GM23338 (cell line): ENCODE measurements around the gene GMPR. TPM values are rescaled to one million over a fixed set of nuclear protein-coding genes. Genes with fewer than 3 reads are reported as not detected.

Source experiments
- ATAC-seq: fragments of 200-7000 bp; cut with Tn5 transposase; 3 replicates; pipeline ENCODE4 v1.9.1; 2020
- DNase-seq: peaks from one replicate; pipeline ENCODE4 v3.0.0-alpha.2; 2015; ENCODE audit warnings: low spot score
- H2AFZ ChIP-seq: fragments of 200-600 bp; sonication (generic); 2 replicates; pipeline ENCODE4 v1.8.0; 2016; ENCODE audit warnings: antibody characterized with exemption, mild to moderate bottlenecking, moderate library complexity
- H3F3A ChIP-seq: fragments of 200-600 bp; sonication (generic); replicated peaks from 2 replicates; pipeline ENCODE4 v1.8.0; 2017; ENCODE audit warnings: antibody characterized with exemption, mixed run types, low read depth
- H3K27ac ChIP-seq: fragments of 200-600 bp; sonication (generic); 2 replicates; pipeline ENCODE4 v1.6.1; 2016; ENCODE audit warnings: low read depth
- H3K27me3 ChIP-seq: fragments of 200-600 bp; sonication (generic); 2 replicates; pipeline ENCODE4 v1.8.0; 2016; ENCODE audit warnings: mild to moderate bottlenecking, mixed run types, moderate library complexity; ENCODE audit not compliant: insufficient read depth
- H3K36me3 ChIP-seq: fragments of 200-600 bp; sonication (generic); 2 replicates; pipeline ENCODE4 v1.8.0; 2016; ENCODE audit warnings: mild to moderate bottlenecking; ENCODE audit not compliant: insufficient read depth
- H3K4me1 ChIP-seq: fragments of 200-600 bp; sonication (generic); 2 replicates; pipeline ENCODE4 v1.8.0; 2016; ENCODE audit warnings: mild to moderate bottlenecking, moderate library complexity; ENCODE audit not compliant: insufficient read depth
- H3K4me2 ChIP-seq: fragments of 200-600 bp; sonication (generic); 2 replicates; pipeline ENCODE4 v1.7.1; 2017; ENCODE audit warnings: mixed run types
- H3K4me3 ChIP-seq: fragments of 200-600 bp; sonication (generic); 2 replicates; pipeline ENCODE4 v1.6.1; 2016; ENCODE audit warnings: mixed run types
- H3K79me2 ChIP-seq: fragments of 200-600 bp; sonication (generic); replicated peaks from 2 replicates; pipeline ENCODE4 v1.8.0; 2017; ENCODE audit warnings: mild to moderate bottlenecking; ENCODE audit not compliant: insufficient read depth
- H3K9me2 ChIP-seq: fragments of 200-600 bp; sonication (generic); 2 replicates; pipeline ENCODE4 v1.8.0; 2017; ENCODE audit not compliant: insufficient read depth
- H4K20me1 ChIP-seq: fragments of 200-600 bp; sonication (generic); replicated peaks from 2 replicates; pipeline ENCODE4 v1.8.0; 2017; ENCODE audit warnings: mild to moderate bottlenecking; ENCODE audit not compliant: insufficient read depth
- H3K27ac Mint-ChIP-seq: 2 replicates; pipeline ENCODE4 v1.8.0; 2020; ENCODE audit warnings: inconsistent platforms, mild to moderate bottlenecking, moderate library complexity, mixed read lengths
- H3K27me3 Mint-ChIP-seq: 3 replicates; pipeline ENCODE4 v1.8.0; 2022; ENCODE audit warnings: low read depth, mild to moderate bottlenecking, moderate library complexity, mixed read lengths, inconsistent platforms; ENCODE audit not compliant: insufficient read depth, poor library complexity
- H3K36me3 Mint-ChIP-seq: 3 replicates; pipeline ENCODE4 v1.8.0; 2021; ENCODE audit warnings: low read depth, mild to moderate bottlenecking, inconsistent platforms, moderate library complexity, mixed read lengths
- H3K4me1 Mint-ChIP-seq: 3 replicates; pipeline ENCODE4 v1.8.0; 2020; ENCODE audit warnings: mild to moderate bottlenecking, inconsistent platforms, mixed read lengths
- H3K4me3 Mint-ChIP-seq: 3 replicates; pipeline ENCODE4 v1.8.0; 2021; ENCODE audit warnings: moderate library complexity, mild to moderate bottlenecking, inconsistent platforms, mixed read lengths
- H3K9me3 Mint-ChIP-seq: 3 replicates; pipeline ENCODE4 v1.8.0; 2020; ENCODE audit warnings: moderate library complexity, mild to moderate bottlenecking, inconsistent platforms, mixed read lengths
- CREB1 ChIP-seq: fragments of 250-450 bp; sonication (Bioruptor Pico); IDR thresholded peaks from 2 replicates; pipeline ENCODE4 v1.5.0; 2020; ENCODE audit warnings: low read depth, mild to moderate bottlenecking, moderate library complexity
- EZH2phosphoT487 ChIP-seq: fragments of 200-600 bp; sonication (generic); IDR thresholded peaks from one replicate; pipeline ENCODE4 v1.8.1; 2018; ENCODE audit warnings: antibody characterized with exemption; ENCODE audit not compliant: unreplicated experiment
- NANOG ChIP-seq: IDR thresholded peaks from 2 replicates; pipeline ENCODE4 v1.6.1; 2016; ENCODE audit warnings: antibody characterized with exemption, borderline replicate concordance
- POLR2AphosphoS5 ChIP-seq: IDR thresholded peaks from 2 replicates; pipeline ENCODE4 v1.6.1; 2016; ENCODE audit warnings: antibody characterized with exemption, low read depth
- REST ChIP-seq: IDR thresholded peaks from one replicate; pipeline ENCODE4 v1.6.1; 2018; ENCODE audit warnings: antibody characterized with exemption; ENCODE audit not compliant: unreplicated experiment
- polyA plus RNA-seq: library from polyadenylated mRNA; unstranded; fragments of >200 nt; fragmentation: Nextera tagmentation; extraction: Ambion mirVana; gene quantifications from 2 replicates; pipeline ENCODE4 v1.2.1, GENCODE V29; 2016
- total RNA-seq: library from RNA; depleted of rRNA; stranded (reverse); fragments of >200 nt; shearing (Covaris generic); gene quantifications from 2 replicates; pipeline ENCODE4 v1.2.3, GENCODE V29; 2014
- TF ChIP-seq, protein P1 (sequence below): fragments of 250-450 bp; sonication (Bioruptor Pico); IDR thresholded peaks from 2 replicates; pipeline ENCODE4 v1.5.0; 2020; ENCODE audit warnings: mild to moderate bottlenecking, moderate library complexity
- TF ChIP-seq, protein P2 (sequence below), 2 experiments: fragments of 200-600 bp in 1 of 2; sonication (generic) in 1 of 2; conservative IDR thresholded peaks; 2 replicates each; pipeline versions ENCODE4 v1.5.1 to v1.6.1; 2016 to 2017; ENCODE audit warnings: antibody characterized with exemption in 2 of 2, low read depth in 2 of 2, mild to moderate bottlenecking in 2 of 2, moderate library complexity in 1 of 2

GMPR gene
- total and polyA plus RNA-seq, 2 experiments from 2014 or later = 0.23 to 0.35 TPM

- TF ChIP-seq, protein P1, sequence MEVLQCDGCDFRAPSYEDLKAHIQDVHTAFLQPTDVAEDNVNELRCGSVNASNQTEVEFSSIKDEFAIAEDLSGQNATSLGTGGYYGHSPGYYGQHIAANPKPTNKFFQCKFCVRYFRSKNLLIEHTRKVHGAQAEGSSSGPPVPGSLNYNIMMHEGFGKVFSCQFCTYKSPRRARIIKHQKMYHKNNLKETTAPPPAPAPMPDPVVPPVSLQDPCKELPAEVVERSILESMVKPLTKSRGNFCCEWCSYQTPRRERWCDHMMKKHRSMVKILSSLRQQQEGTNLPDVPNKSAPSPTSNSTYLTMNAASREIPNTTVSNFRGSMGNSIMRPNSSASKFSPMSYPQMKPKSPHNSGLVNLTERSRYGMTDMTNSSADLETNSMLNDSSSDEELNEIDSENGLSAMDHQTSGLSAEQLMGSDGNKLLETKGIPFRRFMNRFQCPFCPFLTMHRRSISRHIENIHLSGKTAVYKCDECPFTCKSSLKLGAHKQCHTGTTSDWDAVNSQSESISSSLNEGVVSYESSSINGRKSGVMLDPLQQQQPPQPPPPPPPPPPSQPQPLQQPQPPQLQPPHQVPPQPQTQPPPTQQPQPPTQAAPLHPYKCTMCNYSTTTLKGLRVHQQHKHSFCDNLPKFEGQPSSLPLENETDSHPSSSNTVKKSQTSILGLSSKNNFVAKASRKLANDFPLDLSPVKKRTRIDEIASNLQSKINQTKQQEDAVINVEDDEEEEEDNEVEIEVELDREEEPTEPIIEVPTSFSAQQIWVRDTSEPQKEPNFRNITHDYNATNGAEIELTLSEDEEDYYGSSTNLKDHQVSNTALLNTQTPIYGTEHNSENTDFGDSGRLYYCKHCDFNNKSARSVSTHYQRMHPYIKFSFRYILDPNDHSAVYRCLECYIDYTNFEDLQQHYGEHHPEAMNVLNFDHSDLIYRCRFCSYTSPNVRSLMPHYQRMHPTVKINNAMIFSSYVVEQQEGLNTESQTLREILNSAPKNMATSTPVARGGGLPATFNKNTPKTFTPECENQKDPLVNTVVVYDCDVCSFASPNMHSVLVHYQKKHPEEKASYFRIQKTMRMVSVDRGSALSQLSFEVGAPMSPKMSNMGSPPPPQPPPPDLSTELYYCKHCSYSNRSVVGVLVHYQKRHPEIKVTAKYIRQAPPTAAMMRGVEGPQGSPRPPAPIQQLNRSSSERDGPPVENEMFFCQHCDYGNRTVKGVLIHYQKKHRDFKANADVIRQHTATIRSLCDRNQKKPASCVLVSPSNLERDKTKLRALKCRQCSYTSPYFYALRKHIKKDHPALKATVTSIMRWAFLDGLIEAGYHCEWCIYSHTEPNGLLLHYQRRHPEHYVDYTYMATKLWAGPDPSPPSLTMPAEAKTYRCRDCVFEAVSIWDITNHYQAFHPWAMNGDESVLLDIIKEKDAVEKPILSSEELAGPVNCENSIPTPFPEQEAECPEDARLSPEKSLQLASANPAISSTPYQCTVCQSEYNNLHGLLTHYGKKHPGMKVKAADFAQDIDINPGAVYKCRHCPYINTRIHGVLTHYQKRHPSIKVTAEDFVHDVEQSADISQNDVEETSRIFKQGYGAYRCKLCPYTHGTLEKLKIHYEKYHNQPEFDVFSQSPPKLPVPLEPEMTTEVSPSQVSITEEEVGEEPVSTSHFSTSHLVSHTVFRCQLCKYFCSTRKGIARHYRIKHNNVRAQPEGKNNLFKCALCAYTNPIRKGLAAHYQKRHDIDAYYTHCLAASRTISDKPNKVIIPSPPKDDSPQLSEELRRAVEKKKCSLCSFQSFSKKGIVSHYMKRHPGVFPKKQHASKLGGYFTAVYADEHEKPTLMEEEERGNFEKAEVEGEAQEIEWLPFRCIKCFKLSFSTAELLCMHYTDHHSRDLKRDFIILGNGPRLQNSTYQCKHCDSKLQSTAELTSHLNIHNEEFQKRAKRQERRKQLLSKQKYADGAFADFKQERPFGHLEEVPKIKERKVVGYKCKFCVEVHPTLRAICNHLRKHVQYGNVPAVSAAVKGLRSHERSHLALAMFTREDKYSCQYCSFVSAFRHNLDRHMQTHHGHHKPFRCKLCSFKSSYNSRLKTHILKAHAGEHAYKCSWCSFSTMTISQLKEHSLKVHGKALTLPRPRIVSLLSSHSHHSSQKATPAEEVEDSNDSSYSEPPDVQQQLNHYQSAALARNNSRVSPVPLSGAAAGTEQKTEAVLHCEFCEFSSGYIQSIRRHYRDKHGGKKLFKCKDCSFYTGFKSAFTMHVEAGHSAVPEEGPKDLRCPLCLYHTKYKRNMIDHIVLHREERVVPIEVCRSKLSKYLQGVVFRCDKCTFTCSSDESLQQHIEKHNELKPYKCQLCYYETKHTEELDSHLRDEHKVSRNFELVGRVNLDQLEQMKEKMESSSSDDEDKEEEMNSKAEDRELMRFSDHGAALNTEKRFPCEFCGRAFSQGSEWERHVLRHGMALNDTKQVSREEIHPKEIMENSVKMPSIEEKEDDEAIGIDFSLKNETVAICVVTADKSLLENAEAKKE (CRISPR knock-in tag) = no peak
- TF ChIP-seq CREB1 (CRISPR knock-in tag) = no peak
- no peak for TF ChIP-seq NANOG
Measured at GRCh38 chr6:16337295-16337975, 99.0 kb downstream of the GMPR start (continued).

GRCh38 chr6:16338577-16339264, 100.3 kb downstream of the GMPR start:
- Mint-ChIP-seq H3K4me1 (peaks cover 11% of the 10 kb centered on the region; the same call in 2 of the 3 replicates), H3K27me3 (no peaks in the 10 kb centered on the region), H3K27ac (no peak overlapping the region), H3K4me3 (no peak overlapping the region), H3K36me3 (peaks cover 3% of the 10 kb centered on the region; the same call in 1 of the 3 replicates), H3K9me3 (no peaks in the 10 kb centered on the region; the same call in 2 of the 3 replicates)
- Histone ChIP-seq H3K4me1 (no peaks in the 10 kb centered on the region), H3K79me2 (no peaks in the 10 kb centered on the region), H4K20me1 (no peaks in the 10 kb centered on the region), H3K4me3 (no peak overlapping the region), H2AFZ (no peak overlapping the region), H3K36me3 (no peaks in the 10 kb centered on the region), H3F3A (no peaks in the 10 kb centered on the region), H3K4me2 (no peak overlapping the region), H3K27ac (no peak overlapping the region), H3K27me3 (no peaks in the 10 kb centered on the region), H3K9me2 (0 out of 2 replicates have a peak, but pooled peaks cover 5% of the 10 kb centered on the region)
- DNase-seq = peak; percentile 59
- no peak for TF ChIP-seq CREB1 (CRISPR knock-in tag)
- TF ChIP-seq NANOG = no peak
- TF ChIP-seq, protein P2, sequence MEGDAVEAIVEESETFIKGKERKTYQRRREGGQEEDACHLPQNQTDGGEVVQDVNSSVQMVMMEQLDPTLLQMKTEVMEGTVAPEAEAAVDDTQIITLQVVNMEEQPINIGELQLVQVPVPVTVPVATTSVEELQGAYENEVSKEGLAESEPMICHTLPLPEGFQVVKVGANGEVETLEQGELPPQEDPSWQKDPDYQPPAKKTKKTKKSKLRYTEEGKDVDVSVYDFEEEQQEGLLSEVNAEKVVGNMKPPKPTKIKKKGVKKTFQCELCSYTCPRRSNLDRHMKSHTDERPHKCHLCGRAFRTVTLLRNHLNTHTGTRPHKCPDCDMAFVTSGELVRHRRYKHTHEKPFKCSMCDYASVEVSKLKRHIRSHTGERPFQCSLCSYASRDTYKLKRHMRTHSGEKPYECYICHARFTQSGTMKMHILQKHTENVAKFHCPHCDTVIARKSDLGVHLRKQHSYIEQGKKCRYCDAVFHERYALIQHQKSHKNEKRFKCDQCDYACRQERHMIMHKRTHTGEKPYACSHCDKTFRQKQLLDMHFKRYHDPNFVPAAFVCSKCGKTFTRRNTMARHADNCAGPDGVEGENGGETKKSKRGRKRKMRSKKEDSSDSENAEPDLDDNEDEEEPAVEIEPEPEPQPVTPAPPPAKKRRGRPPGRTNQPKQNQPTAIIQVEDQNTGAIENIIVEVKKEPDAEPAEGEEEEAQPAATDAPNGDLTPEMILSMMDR (conservative IDR thresholded peaks at IDR 0.05; ENCODE audit: low read depth in 2 of 2) = peak; percentile 45 to 50
- TF ChIP-seq REST = no peak
- no peak for TF ChIP-seq POLR2AphosphoS5
- no peak for TF ChIP-seq EZH2phosphoT487
- peak; percentile 80 for ATAC-seq
